GM18520 (cell line): ENCODE data around the gene SOD1.

Experiments
- ATAC-seq: cut with Tn5 transposase; IDR thresholded peaks from one replicate; pipeline ENCODE4 v1.9.1; 2021; ENCODE audit not compliant: unreplicated experiment

The SOD1 gene

DNA sequence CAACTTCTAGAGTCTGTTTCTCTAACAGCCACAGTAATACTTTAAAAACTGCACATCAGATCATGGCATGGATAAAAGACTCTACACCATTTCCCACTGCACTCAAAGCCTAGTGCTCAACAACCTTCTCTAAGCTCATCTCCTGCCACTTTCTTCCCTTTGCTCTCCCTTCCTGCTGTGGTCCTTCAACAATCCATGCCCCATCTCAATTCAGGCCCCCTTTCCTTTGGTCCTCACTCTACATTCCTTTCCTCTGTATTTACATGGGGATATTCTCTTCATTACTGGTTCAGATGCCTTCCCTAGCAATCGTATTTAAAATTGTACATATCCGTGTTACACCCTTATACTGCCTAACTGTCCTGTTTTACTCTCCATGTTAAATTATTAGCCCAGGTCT, 19.0 kb downstream of the SOD1 start:
- ATAC-seq: no peak

GRCh38 chr21:31682620-31683019, 23.1 kb downstream of the SOD1 start:
- ATAC-seq: no peak

DNA sequence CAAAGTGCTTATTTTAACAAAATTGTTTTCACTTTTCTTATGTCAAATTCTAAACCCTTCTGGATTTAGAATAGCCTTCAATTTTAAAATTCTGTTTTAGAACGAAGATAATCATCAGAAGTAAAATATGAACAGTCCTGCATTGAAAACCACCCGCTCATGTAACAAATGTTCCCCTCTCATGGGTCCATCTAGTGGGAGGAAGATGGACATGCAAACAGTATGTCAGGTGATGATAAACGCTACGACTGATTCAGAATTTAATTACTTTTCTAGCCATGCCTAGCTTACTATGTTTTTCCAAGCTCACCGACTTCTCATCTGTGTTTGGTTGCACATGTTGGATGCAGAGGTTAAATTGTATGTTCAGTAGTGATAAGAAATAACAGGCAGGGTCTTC, 23.5 kb downstream of the SOD1 start:
- no peak for ATAC-seq

DNA sequence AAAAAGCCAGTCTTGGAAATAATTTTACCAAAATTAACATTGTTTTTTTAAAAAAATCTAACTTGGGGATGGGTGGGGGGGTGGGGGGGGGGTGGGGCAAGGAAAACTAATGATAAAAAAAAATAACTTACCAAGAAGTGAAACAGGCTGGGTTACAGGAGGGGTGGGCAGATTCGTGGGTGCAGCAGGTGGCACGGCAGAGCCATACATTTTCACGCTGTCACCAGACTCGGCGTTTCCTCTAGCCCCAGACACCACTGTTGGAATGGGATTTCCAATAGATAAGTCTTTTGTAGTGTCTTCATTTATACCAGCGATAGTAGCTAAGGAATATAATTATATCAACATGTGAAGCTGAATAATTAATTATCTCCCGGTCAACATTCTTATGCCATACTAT, 25.4 kb downstream of the SOD1 start:
- no peak for ATAC-seq

- no peak for ATAC-seq
Measured at GRCh38 chr21:31686272-31686915, 26.9 kb downstream of the SOD1 start.

GRCh38 chr21:31687108-31687507, 27.6 kb downstream of the SOD1 start:
- ATAC-seq: no peak

GRCh38 chr21:31688603-31689368, 29.3 kb downstream of the SOD1 start:
- no peak for ATAC-seq

DNA sequence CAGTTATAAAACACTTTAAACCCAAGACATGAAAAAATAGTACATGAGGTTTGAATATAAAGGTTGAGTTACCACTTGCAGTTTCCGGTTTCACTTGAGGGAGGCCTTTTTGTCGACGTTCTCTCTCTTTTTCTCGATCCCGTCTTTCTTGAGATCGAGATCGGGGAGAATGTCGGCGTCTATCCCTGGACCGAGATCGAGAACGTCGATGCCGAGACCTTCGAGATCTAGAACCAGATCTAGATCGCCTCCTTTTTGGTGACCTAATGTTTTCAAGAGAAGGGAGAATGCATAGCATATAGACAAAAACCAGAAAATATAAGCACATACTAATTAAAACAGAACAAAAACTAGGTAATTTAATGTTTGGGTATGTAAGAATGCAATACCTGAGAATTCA, 33.7 kb downstream of the SOD1 start:
- ATAC-seq: no peak

DNA sequence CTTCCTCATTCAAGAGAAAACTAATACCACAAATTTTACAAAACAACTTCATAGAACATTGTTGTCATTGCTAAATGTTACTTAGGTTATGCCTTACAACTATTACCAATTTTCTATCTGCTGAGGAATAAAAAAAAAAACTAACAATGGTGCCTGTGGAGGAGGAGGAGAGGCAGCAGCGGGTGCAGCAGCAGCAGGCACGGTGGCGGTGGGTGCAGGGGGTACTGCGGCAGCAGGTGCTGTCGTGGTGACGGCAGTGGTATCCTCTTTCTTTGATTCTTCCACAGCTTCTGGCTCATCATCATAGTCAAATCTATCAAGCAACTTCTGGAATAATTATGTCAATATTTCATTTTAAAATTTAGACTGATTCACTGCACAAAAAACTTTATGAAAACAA, 36.9 kb downstream of the SOD1 start:
- no peak for ATAC-seq

DNA sequence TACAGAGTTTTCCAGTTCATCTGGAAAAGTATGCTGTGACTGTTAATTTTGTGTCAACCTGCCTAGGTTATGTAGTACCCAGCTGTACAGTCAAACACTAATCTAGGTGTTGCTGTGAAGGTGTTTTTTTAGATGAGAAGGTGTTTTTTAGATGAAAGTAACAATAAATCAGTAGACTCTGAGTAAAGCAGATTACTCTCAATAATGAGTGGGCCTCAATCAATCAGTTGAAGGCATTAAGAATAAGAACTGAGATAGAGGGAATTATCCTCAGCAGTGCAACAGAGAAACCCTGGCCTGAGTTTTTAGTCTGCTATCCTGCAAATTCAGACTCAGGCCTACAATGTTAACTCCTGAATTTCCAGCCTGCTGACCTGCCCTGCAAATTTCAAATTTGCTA, 39.0 kb downstream of the SOD1 start:
- ATAC-seq: no peak

DNA sequence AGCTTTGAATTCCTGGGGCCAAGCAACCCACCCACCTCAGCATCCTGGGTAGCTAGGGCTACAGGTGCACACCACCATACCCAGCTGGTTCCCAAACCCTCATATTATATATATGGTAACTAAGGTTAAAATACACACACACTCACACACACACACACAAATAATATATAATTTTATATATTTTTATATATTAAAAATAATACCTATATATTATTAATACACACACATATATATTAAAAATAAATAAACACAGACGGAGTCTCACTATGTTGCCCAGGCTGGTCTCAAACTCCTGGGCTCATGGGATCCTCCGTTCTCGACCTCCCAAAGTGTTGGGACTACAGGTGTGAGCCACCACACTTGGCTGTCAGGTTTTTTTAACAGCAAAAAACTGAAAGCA, 40.5 kb downstream of the SOD1 start:
- ATAC-seq: no peak

- ATAC-seq: no peak
Measured at GRCh38 chr21:31706562-31706961, 47.1 kb downstream of the SOD1 start.

GRCh38 chr21:31707499-31707898, 48.0 kb downstream of the SOD1 start:
- no peak for ATAC-seq

DNA sequence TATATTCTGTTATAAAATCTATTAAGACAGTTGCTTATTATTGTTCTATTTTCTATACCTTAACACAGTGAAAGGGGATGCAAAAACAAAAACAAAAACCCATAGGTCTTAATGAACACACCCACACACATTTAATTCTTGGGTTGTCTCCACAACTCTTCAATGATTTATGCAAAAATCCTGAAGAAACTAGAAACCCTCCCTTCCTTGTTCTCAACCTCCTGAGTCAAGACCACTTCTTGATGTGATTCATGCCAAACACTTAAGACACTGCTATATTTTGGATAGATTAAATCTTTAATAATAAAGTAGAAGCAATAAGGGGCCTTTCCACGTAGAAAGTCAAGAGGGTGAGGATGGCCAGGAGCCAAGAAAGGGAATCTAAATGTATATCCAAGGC, 49.0 kb downstream of the SOD1 start:
- ATAC-seq: no peak

DNA sequence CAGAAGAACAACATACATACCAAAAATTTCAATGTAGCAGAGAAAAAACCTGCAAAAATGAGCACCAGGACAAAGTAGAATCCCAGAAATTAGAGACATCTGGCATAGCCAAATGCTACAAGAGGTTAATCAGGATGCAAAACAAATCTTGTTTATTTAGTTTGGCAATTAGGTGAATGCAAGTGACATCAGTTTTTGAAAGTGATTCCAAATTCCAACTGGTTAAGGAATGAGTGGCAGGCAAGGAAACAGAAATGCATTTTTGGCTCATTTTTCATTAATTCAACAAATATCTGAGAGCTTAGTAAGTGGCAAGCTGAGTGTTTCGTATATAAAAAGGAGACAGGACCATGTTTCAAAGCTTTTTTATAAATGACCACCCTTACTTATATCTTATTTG, 51.1 kb downstream of the SOD1 start:
- ATAC-seq: no peak

DNA sequence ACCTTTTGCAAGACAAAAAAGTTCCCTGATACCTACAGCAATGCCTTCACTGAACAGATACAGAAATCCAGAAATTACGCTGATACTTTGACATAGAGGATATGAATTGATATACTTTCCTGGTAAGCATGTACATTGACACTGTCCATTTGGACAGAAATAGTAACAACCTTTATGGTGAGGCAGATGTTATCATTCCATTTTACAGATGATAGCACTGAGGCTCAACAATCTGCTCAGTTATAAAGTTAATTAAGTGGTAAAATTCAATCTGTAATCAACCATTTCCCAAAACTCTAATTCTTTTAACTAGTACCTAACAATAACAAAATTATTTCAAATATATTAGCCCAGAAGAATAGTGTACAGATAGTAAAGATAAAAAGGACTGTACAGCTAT, 51.8 kb downstream of the SOD1 start:
- no peak for ATAC-seq

DNA sequence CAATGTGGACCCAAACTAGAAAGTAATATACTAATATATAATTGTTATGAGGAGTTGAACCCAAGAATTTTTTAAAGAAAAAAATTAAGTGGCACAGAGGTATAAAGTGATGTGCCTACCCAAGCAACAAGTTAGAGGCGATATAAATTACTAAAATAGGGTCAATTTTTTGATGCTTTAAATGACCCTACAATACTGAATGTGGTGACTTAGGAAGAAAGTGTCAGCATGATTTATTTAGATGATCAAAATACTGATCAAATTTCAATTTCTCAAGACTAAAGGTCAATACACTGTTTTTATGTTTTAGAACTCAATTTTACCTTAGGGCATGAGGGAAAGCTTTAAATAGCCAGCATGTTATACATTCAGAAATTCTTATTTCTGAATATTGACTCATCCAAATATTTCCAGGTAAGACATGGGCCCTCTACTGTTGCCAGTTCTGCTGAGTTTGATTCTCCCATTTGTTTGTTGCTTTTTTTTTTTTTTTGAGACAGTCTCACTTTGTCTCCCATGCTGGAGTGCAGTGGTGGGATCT, 52.3 kb downstream of the SOD1 start:
- ATAC-seq: no peak

DNA sequence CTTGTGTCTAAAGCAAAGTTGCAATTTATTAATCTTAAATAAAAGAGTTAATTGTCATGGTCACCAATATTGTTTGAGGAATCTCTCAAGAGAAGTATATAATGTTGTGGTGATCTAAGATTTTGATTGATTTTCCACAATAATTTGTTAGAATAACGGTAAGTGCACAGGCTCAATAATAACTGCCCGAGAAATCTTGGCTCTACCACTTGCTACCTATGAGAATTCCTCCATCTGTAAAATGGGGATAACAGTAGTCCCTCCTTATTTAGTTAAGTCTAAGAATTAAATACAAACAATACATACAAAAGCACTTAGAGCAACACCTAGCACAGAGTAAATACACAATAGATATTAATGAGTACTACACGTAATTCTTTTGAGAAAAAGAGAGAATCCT, 53.6 kb downstream of the SOD1 start:
- ATAC-seq: no peak

GRCh38 chr21:31713973-31714740, 54.7 kb downstream of the SOD1 start:
- ATAC-seq: no peak

GRCh38 chr21:31714741-31715365, 55.4 kb downstream of the SOD1 start:
- ATAC-seq: no peak

GRCh38 chr21:31716106-31716505, 56.6 kb downstream of the SOD1 start:
- no peak for ATAC-seq
